HepG2 (cell line): ENCODE data around the gene RBBP8NL. TPM values are rescaled to one million over a fixed set of nuclear protein-coding genes. Genes with fewer than 3 reads are reported as not detected.

ENCODE experiments used
- CENPT ChIP-seq: sonication (generic); formaldehyde crosslinking; IDR thresholded peaks from 2 replicates; pipeline ENCODE4 v1.8.0; 2022; ENCODE audit warnings: low read depth, mild to moderate bottlenecking, moderate library complexity, missing genetic modification reagents
- FOXK1 ChIP-seq: sonication (generic); formaldehyde crosslinking; IDR thresholded peaks from 2 replicates; pipeline ENCODE4 v1.4.0; 2020; ENCODE audit warnings: low read depth, missing genetic modification reagents, borderline replicate concordance
- JDP2 ChIP-seq: sonication (generic); formaldehyde crosslinking; IDR thresholded peaks from 2 replicates; pipeline ENCODE4 v1.8.1; 2022; ENCODE audit warnings: missing genetic modification reagents, borderline replicate concordance
- MAFK ChIP-seq, 2 experiments: IDR thresholded peaks in 1 of 2; conservative IDR thresholded peaks in 1 of 2; 2 replicates each; pipeline ENCODE4 v1.6.1; 2011; ENCODE audit warnings: improper control_type of control experiment in 2 of 2, low read length in 2 of 2
- MIXL1 ChIP-seq: IDR thresholded peaks from 2 replicates; pipeline ENCODE4 v1.6.1; 2016
- NRL ChIP-seq: sonication (generic); formaldehyde crosslinking; IDR thresholded peaks from 2 replicates; pipeline ENCODE4 v1.5.0; 2020; ENCODE audit warnings: missing genetic modification reagents, mild to moderate bottlenecking, moderate library complexity, borderline replicate concordance
- REL ChIP-seq: sonication (generic); formaldehyde crosslinking; conservative IDR thresholded peaks from 2 replicates; pipeline ENCODE4 v1.8.0; 2022; ENCODE audit warnings: mild to moderate bottlenecking, missing genetic modification reagents, moderate library complexity
- RELA ChIP-seq: sonication (generic); formaldehyde crosslinking; IDR thresholded peaks from 2 replicates; pipeline ENCODE4 v1.4.0; 2020; ENCODE audit warnings: missing genetic modification reagents
- ZBTB42 ChIP-seq: sonication (generic); formaldehyde crosslinking; IDR thresholded peaks from 2 replicates; pipeline ENCODE4 v1.5.0; 2020; ENCODE audit warnings: mild to moderate bottlenecking, missing genetic modification reagents
- ZNF121 ChIP-seq: sonication (generic); formaldehyde crosslinking; IDR thresholded peaks from 2 replicates; pipeline ENCODE4 v1.5.0; 2020; ENCODE audit warnings: mild to moderate bottlenecking, missing genetic modification reagents
- ZNF24 ChIP-seq: fragments of 450-650 bp; IDR thresholded peaks from 2 replicates; pipeline ENCODE4 v1.6.1; 2017; ENCODE audit warnings: antibody characterized with exemption, mild to moderate bottlenecking
- ZNF337 ChIP-seq: sonication (generic); formaldehyde crosslinking; IDR thresholded peaks from 2 replicates; pipeline ENCODE4 v1.5.1; 2020; ENCODE audit warnings: missing genetic modification reagents, low read depth, mild to moderate bottlenecking, borderline replicate concordance
- ZNF850 ChIP-seq: sonication (generic); formaldehyde crosslinking; conservative IDR thresholded peaks from 2 replicates; pipeline ENCODE4 v1.9.0; 2021; ENCODE audit warnings: mild to moderate bottlenecking, missing genetic modification reagents
- polyA plus RNA-seq, 8 experiments: library from polyadenylated mRNA; depleted of rRNA in 3 of 8; stranded (reverse) in 7 of 8; unstranded in 1 of 8; fragments of >200 nt; fragmentation: Illumina TruSeq in 4 of 8; extraction: Trizol in 4 of 8; gene quantifications; 2 replicates each; pipeline versions ENCODE4 v1.2.1 to v1.2.3, GENCODE V29; 2011 to 2016; ENCODE audit warnings: low read depth in 4 of 8, missing spikeins in 1 of 8, mixed read lengths in 1 of 8; ENCODE audit not compliant: insufficient read depth in 1 of 8
- total RNA-seq, 5 experiments: library from RNA; depleted of rRNA; stranded (reverse); fragments of >200 nt; fragmentation: Illumina TruSeq; extraction: Trizol; gene quantifications; 2 replicates each; pipeline ENCODE4 v1.2.3, GENCODE V29; 2016; ENCODE audit warnings: low read depth in 1 of 5
- TF ChIP-seq, protein P1 (sequence below): sonication (generic); formaldehyde crosslinking; IDR thresholded peaks from 2 replicates; pipeline ENCODE4 v1.8.0; 2022; ENCODE audit warnings: mild to moderate bottlenecking, missing genetic modification reagents, borderline replicate concordance
- TF ChIP-seq, protein P2 (sequence below): IDR thresholded peaks from 2 replicates; pipeline ENCODE4 v1.6.1; 2016; ENCODE audit warnings: missing biosample characterization, missing genetic modification reagents, low read depth
- TF ChIP-seq, protein P3 (sequence below): sonication (generic); formaldehyde crosslinking; IDR thresholded peaks from 2 replicates; pipeline ENCODE4 v1.4.0; 2020; ENCODE audit warnings: missing genetic modification reagents
- TF ChIP-seq, protein P4 (sequence below): sonication (generic); formaldehyde crosslinking; IDR thresholded peaks from 2 replicates; pipeline ENCODE4 v1.8.1; 2022; ENCODE audit warnings: low read depth, mild to moderate bottlenecking, missing genetic modification reagents
- TF ChIP-seq, protein P5 (sequence below): IDR thresholded peaks from 2 replicates; pipeline ENCODE4 v1.6.1; 2016; ENCODE audit warnings: low read depth, control low read depth

The RBBP8NL gene
- total and polyA plus RNA-seq, 2 of the 13 experiments (the other 11 are each of a cell fraction or from before 2014, with no cell fraction given), result 0.69 to 0.86 TPM

DNA sequence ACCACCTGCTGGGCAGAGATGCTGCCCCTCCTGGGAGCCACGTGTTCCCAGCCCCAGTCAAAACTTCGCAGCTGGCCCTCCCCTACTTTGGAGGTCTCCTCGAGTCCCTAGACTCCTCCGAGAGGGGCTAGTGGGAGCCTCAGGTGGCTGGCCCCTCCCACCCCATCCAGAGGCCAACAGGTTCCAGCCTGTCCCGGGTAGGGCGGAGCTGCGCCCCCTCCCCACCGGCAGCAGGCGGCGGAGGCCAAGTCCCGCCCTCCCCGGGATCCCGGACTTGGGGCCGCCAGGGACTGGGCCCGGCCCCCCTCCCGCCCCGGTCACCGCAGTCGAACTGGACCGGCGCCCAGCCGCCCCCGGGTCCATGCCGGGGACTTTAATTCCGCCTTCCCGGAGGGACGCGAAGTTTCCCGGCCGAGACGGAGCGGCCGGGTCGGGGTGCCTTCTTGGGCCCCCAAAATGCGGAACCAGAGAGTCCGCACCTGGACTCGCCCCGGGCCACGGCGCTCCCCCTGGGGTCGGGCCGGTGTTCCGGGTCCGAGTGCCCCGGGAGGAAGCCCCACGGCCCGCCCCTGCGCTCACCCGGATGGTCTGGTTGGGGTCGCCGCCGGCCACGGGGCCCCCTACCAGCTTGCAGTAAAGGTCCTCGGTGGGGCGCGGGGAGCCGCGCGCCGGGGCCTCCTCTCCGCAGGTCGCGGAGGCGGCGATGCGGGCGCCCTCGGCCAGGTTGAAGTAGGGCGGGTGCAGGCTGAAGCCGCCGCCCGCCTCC, 60.8 kb downstream of the RBBP8NL start (continued):
- TF ChIP-seq, protein P1, sequence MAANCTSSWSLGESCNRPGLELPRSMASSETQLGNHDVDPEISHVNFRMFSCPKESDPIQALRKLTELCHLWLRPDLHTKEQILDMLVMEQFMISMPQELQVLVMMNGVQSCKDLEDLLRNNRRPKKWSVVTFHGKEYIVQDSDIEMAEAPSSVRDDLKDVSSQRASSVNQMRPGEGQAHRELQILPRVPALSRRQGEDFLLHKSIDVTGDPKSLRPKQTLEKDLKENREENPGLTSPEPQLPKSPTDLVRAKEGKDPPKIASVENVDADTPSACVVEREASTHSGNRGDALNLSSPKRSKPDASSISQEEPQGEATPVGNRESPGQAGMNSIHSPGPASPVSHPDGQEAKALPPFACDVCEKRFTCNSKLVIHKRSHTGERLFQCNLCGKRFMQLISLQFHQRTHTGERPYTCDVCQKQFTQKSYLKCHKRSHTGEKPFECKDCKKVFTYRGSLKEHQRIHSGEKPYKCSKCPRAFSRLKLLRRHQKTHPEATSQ (CRISPR knock-in tag), result no peak
- TF ChIP-seq, protein P2, sequence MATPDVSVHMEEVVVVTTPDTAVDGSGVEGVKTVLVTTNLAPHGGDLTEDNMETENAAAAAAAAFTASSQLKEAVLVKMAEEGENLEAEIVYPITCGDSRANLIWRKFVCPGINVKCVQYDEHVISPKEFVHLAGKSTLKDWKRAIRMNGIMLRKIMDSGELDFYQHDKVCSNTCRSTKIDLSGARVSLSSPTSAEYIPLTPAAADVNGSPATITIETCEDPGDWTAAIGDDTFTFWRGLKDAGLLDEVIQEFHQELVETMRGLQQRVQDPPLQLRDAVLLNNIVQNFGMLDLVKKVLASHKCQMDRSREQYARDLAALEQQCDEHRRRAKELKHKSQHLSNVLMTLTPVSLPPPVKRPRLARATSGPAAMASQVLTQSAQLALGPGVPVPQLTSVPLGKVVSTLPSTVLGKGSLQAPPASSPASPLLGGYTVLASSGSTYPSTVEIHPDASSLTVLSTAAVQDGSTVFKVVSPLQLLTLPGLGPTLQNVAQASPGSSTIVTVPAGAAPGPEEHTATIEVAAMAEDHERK, result no peak
- TF ChIP-seq MIXL1 (CRISPR knock-in tag), result no peak
- TF ChIP-seq, protein P3, sequence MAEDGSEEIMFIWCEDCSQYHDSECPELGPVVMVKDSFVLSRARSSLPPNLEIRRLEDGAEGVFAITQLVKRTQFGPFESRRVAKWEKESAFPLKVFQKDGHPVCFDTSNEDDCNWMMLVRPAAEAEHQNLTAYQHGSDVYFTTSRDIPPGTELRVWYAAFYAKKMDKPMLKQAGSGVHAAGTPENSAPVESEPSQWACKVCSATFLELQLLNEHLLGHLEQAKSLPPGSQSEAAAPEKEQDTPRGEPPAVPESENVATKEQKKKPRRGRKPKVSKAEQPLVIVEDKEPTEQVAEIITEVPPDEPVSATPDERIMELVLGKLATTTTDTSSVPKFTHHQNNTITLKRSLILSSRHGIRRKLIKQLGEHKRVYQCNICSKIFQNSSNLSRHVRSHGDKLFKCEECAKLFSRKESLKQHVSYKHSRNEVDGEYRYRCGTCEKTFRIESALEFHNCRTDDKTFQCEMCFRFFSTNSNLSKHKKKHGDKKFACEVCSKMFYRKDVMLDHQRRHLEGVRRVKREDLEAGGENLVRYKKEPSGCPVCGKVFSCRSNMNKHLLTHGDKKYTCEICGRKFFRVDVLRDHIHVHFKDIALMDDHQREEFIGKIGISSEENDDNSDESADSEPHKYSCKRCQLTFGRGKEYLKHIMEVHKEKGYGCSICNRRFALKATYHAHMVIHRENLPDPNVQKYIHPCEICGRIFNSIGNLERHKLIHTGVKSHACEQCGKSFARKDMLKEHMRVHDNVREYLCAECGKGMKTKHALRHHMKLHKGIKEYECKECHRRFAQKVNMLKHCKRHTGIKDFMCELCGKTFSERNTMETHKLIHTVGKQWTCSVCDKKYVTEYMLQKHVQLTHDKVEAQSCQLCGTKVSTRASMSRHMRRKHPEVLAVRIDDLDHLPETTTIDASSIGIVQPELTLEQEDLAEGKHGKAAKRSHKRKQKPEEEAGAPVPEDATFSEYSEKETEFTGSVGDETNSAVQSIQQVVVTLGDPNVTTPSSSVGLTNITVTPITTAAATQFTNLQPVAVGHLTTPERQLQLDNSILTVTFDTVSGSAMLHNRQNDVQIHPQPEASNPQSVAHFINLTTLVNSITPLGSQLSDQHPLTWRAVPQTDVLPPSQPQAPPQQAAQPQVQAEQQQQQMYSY (CRISPR knock-in tag), result peak; percentile 61; the same call in 1 of the 2 replicates
- no peak for TF ChIP-seq JDP2
- no peak for TF ChIP-seq REL (CRISPR knock-in tag)
- no peak for TF ChIP-seq ZNF337 (CRISPR knock-in tag)
- TF ChIP-seq ZNF850 (CRISPR knock-in tag), result no peak
- TF ChIP-seq RELA (CRISPR knock-in tag), result no peak
- no peak for TF ChIP-seq CENPT (CRISPR knock-in tag)
- no peak for TF ChIP-seq MAFK (conservative IDR thresholded peaks at IDR 0.05 in 1 of 2, IDR thresholded peaks at IDR 0.05 in 1 of 2; ENCODE audit: low read length in 2 of 2)
- TF ChIP-seq ZNF24, result no peak
- TF ChIP-seq NRL (CRISPR knock-in tag), result no peak
- TF ChIP-seq ZBTB42 (CRISPR knock-in tag), result peak; percentile 48; the same call in 1 of the 2 replicates
- peak; percentile 99 for TF ChIP-seq ZNF121 (CRISPR knock-in tag)
- TF ChIP-seq, protein P4, sequence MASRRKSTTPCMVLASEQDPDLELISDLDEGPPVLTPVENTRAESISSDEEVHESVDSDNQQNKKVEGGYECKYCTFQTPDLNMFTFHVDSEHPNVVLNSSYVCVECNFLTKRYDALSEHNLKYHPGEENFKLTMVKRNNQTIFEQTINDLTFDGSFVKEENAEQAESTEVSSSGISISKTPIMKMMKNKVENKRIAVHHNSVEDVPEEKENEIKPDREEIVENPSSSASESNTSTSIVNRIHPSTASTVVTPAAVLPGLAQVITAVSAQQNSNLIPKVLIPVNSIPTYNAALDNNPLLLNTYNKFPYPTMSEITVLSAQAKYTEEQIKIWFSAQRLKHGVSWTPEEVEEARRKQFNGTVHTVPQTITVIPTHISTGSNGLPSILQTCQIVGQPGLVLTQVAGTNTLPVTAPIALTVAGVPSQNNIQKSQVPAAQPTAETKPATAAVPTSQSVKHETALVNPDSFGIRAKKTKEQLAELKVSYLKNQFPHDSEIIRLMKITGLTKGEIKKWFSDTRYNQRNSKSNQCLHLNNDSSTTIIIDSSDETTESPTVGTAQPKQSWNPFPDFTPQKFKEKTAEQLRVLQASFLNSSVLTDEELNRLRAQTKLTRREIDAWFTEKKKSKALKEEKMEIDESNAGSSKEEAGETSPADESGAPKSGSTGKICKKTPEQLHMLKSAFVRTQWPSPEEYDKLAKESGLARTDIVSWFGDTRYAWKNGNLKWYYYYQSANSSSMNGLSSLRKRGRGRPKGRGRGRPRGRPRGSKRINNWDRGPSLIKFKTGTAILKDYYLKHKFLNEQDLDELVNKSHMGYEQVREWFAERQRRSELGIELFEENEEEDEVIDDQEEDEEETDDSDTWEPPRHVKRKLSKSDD (CRISPR knock-in tag), result no peak
- TF ChIP-seq, protein P5, sequence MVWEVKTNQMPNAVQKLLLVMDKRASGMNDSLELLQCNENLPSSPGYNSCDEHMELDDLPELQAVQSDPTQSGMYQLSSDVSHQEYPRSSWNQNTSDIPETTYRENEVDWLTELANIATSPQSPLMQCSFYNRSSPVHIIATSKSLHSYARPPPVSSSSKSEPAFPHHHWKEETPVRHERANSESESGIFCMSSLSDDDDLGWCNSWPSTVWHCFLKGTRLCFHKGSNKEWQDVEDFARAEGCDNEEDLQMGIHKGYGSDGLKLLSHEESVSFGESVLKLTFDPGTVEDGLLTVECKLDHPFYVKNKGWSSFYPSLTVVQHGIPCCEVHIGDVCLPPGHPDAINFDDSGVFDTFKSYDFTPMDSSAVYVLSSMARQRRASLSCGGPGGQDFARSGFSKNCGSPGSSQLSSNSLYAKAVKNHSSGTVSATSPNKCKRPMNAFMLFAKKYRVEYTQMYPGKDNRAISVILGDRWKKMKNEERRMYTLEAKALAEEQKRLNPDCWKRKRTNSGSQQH (CRISPR knock-in tag), result no peak; the same call in 1 of the 2 replicates
- TF ChIP-seq FOXK1 (CRISPR knock-in tag), result no peak
